ENCODE data around the gene DNAJC12. TPM values are rescaled to one million over a fixed set of nuclear protein-coding genes. Genes with fewer than 3 reads are reported as not detected.
"Not testable (repeated sequence)": the region's sequence is repeated elsewhere in the genome, so short reads cannot be mapped to it uniquely, and the experiment has no call there.

DNAJC12 gene
- total and polyA plus RNA-seq, 4 donors, result 1.2 to 6.4 (median 1.5) TPM

DNA sequence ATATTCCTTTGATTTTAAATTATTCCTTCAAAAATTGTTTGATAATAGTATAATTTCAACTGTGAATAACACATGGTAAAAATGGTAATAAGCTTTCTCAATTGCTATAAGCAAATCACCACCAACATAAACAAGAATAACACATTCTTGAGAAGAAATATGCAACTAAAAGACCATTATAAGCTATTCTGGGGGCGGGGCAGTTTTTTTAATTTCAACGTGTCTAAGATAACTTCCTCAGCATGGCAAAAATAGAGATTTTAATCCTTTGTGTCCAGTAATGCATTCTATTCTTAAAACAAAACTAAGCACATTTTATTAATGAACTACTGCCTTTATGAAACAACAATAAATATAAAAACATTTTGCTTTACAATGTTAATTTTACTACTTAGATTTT, 1.5 kb downstream of the DNAJC12 start:
- H3K9ac ChIP-seq (ENCODE audit: insufficient read depth in 1 of 2, low read length in 2 of 2), result no peak overlapping the region
- no peak for TF ChIP-seq CTCF (IDR thresholded peaks at IDR 0.05; ENCODE audit: control extremely low read depth, extremely low read depth)
- ATAC-seq (ENCODE audit: insufficient read depth, low FRiP score), result no peak

DNA sequence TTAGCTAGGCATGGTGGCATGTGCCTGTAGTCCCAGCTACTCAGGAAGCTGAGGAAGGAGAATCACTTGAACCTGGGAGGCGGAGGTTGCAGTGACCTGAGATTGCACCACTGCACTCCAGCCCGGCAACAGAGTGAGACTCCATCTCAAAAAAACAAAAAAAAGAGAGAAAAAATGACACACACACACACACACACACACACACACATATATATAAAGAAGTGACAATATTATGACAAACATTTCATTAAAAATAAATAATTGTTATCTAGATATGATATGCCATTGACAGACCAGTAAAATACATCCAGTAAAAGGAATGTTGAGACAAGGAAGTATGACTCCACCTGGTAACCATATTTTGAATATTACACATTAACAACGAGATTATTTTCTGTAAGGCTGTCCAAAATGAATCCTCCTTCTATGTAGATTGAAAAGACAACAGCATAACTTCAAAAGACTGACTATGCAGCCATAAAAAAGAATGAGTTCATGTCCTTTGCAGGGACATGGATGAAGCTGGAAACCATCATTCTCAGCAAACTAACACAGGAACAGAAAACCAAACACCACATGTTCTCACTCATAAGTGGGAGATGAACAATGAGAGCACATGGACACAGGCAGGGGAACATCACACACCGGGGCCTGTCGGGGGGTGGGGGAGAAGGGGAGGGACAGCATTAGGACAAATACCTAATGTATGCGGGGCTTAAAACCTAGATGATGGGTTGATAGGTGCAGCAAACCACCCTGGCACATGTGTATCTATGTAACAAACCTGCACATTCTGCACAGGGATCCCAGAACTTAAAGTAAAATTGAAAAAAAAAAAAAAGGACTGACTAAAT, 2.2 kb downstream of the DNAJC12 start:
- H3K9me3 ChIP-seq (ENCODE audit: control insufficient read depth in 4 of 4, insufficient read depth in 3 of 4, low read length in 3 of 4); H3K36me3 ChIP-seq (ENCODE audit: control insufficient read depth in 4 of 4, insufficient read depth in 4 of 4, low read length in 4 of 4); H3K4me1 ChIP-seq (ENCODE audit: control insufficient read depth in 5 of 5, insufficient read depth in 5 of 5, low read length in 5 of 5); DNase-seq; H3K27ac ChIP-seq (ENCODE audit: low read depth in 1 of 2, low read length in 1 of 2); H3K27me3 ChIP-seq (ENCODE audit: control insufficient read depth in 3 of 3, insufficient read depth in 3 of 3, low read length in 2 of 3); ATAC-seq (ENCODE audit: insufficient read depth, low FRiP score); H3K9ac ChIP-seq (ENCODE audit: insufficient read depth in 1 of 2, low read length in 2 of 2); H3K4me3 ChIP-seq: not testable (repeated sequence)
- 65 to 75% methylated on average over 6 of the region's 6 CpGs for WGBS, 2 donors

More for the DNA sequence above, 1.5 kb downstream of the DNAJC12 start:
- H3K9me3 ChIP-seq (ENCODE audit: control insufficient read depth in 4 of 4, insufficient read depth in 3 of 4, low read length in 3 of 4), result no peaks in the 10 kb centered on the region
- H3K4me1 ChIP-seq (ENCODE audit: control insufficient read depth in 5 of 5, insufficient read depth in 5 of 5, low read length in 5 of 5), result peaks cover 0 to 10% (median 0%) of the 10 kb centered on the region in 5 donors
- H3K27ac ChIP-seq (ENCODE audit: low read depth in 1 of 2, low read length in 1 of 2), result no peak overlapping the region
- 52 to 55% methylated on average over 2 of the region's 2 CpGs for WGBS, 2 donors
- no peak overlapping the region for H3K4me3 ChIP-seq
- H3K27me3 ChIP-seq (ENCODE audit: control insufficient read depth in 3 of 3, insufficient read depth in 3 of 3, low read length in 2 of 3), result no peaks in the 10 kb centered on the region
- no peak for DNase-seq
- no peaks in the 10 kb centered on the region for H3K36me3 ChIP-seq (ENCODE audit: control insufficient read depth in 4 of 4, insufficient read depth in 4 of 4, low read length in 4 of 4)

GRCh38 chr10:67834375-67834774, 3.6 kb downstream of the DNAJC12 start:
- Histone ChIP-seq H3K4me1 (ENCODE audit: control insufficient read depth in 5 of 5, insufficient read depth in 5 of 5, low read length in 5 of 5) (peaks cover 0 to 10% (median 0%) of the 10 kb centered on the region in 5 donors), H3K36me3 (ENCODE audit: control insufficient read depth in 4 of 4, insufficient read depth in 4 of 4, low read length in 4 of 4) (no peaks in the 10 kb centered on the region), H3K27me3 (ENCODE audit: control insufficient read depth in 3 of 3, insufficient read depth in 3 of 3, low read length in 2 of 3) (no peaks in the 10 kb centered on the region), H3K27ac (ENCODE audit: low read depth in 1 of 2, low read length in 1 of 2) (no peak overlapping the region), H3K4me3 (no peak overlapping the region), H3K9me3 (ENCODE audit: control insufficient read depth in 4 of 4, insufficient read depth in 3 of 4, low read length in 3 of 4) (no peaks in the 10 kb centered on the region), H3K9ac (ENCODE audit: insufficient read depth in 1 of 2, low read length in 2 of 2) (no peak overlapping the region)
- no peak for DNase-seq
- WGBS, 2 donors, result 96% methylated on average over 8 of the region's 8 CpGs
- no peak for TF ChIP-seq CTCF (IDR thresholded peaks at IDR 0.05; ENCODE audit: control extremely low read depth, extremely low read depth)
- no peak for ATAC-seq (ENCODE audit: insufficient read depth, low FRiP score)

GRCh38 chr10:67827811-67828210, 10.2 kb downstream of the DNAJC12 start:
- no peaks in the 10 kb centered on the region for H3K36me3 ChIP-seq (ENCODE audit: control insufficient read depth in 4 of 4, insufficient read depth in 4 of 4, low read length in 4 of 4)
- H3K4me3 ChIP-seq, result no peak overlapping the region
- H3K27ac ChIP-seq (ENCODE audit: low read depth in 1 of 2, low read length in 1 of 2), result no peak overlapping the region
- no peaks in the 10 kb centered on the region for H3K9me3 ChIP-seq (ENCODE audit: control insufficient read depth in 4 of 4, insufficient read depth in 3 of 4, low read length in 3 of 4)
- H3K4me1 ChIP-seq (ENCODE audit: control insufficient read depth in 5 of 5, insufficient read depth in 5 of 5, low read length in 5 of 5), result no peaks in the 10 kb centered on the region
- no peaks in the 10 kb centered on the region for H3K27me3 ChIP-seq (ENCODE audit: control insufficient read depth in 3 of 3, insufficient read depth in 3 of 3, low read length in 2 of 3)
- ATAC-seq (ENCODE audit: insufficient read depth, low FRiP score) (no peak), DNase-seq (no peak)
- TF ChIP-seq CTCF (IDR thresholded peaks at IDR 0.05; ENCODE audit: control extremely low read depth, extremely low read depth), result no peak
- WGBS, 2 donors, result 86 to 87% methylated on average over 3 of the region's 3 CpGs
- H3K9ac ChIP-seq (ENCODE audit: insufficient read depth in 1 of 2, low read length in 2 of 2), result no peak overlapping the region

All from lung (tissue), 12 donors.